K562 (cell line): ENCODE results near the gene DEF6. TPM values are rescaled to one million over a fixed set of nuclear protein-coding genes. Genes with fewer than 3 reads are reported as not detected.

ENCODE experiments used
- ATAC-seq: fragments of 200-7000 bp; cut with Tn5 transposase; 3 replicates; pipeline ENCODE4 v1.9.1; 2020; ENCODE audit warnings: moderate library complexity
- BruUV-seq: library from RNA; stranded (reverse); fragments of 400-500 nt; replicated peaks from 2 replicates; lab custom pipeline; 2021; lab: Mats Ljungman, UMichigan
- CTCF ChIA-PET: fragments of 300-600 bp; formaldehyde crosslinking; extraction: SDS; loops from one replicate; lab custom pipeline; 2021; ENCODE audit warnings: low intra/inter-chr PET ratio; lab: Yijun Ruan, JAX
- POLR2A ChIA-PET: fragments of 300-600, 350-650 bp; sonication (Branson Sonifier 250); formaldehyde crosslinking; extraction: SDS; loops from one replicate; lab custom pipeline; 2021; ENCODE audit warnings: antibody characterized with exemption, inconsistent platforms; lab: Yijun Ruan, JAX
- DNase-seq, 4 experiments: peaks; one replicate each; pipeline versions ENCODE4 v3.0.0 to v3.0.0-alpha.2; 2011 to 2018; ENCODE audit warnings: low spot score in 3 of 4, mixed read lengths in 3 of 4; ENCODE audit errors: extremely low read depth in 1 of 4
- FAIRE-seq: peaks from 2 replicates; lab custom pipeline; 2011; peaks lifted over from hg19 to GRCh38; lab: Jason Lieb, UNC
- H2AFZ ChIP-seq: 2 replicates; pipeline ENCODE4 v1.6.0; 2011; ENCODE audit warnings: low read depth, low read length, control low read depth, inconsistent platforms
- H3K27ac ChIP-seq: fragments of 200-600 bp; 3 replicates; pipeline ENCODE4 v1.8.0; 2011; ENCODE audit warnings: low read depth, mild to moderate bottlenecking, control low read depth, inconsistent platforms, low read length, moderate library complexity, mixed read lengths; ENCODE audit errors: extremely low read depth
- H3K27me3 ChIP-seq, 2 experiments: fragments of 300-600 bp in 1 of 2; 2 replicates in 1 of 2; 3 replicates in 1 of 2; pipeline versions ENCODE4 v1.6.0 to v1.8.0; 2011; ENCODE audit warnings: inconsistent platforms in 2 of 2, low read length in 2 of 2, mild to moderate bottlenecking in 1 of 2, mixed read lengths in 1 of 2, moderate library complexity in 1 of 2; ENCODE audit not compliant: control insufficient read depth in 2 of 2, insufficient read depth in 2 of 2
- H3K36me3 ChIP-seq: fragments of 300-600 bp; 3 replicates; pipeline ENCODE4 v1.8.0; 2011; ENCODE audit warnings: mild to moderate bottlenecking, low read length, inconsistent platforms; ENCODE audit not compliant: control insufficient read depth, insufficient read depth
- H3K4me1 ChIP-seq, 2 experiments: fragments of 200-600 bp in 1 of 2; replicated peaks in 1 of 2; 2 replicates in 1 of 2; 3 replicates in 1 of 2; pipeline versions ENCODE4 v1.5.1 to v1.8.0; 2011; ENCODE audit warnings: inconsistent platforms in 2 of 2, low read length in 2 of 2, mild to moderate bottlenecking in 1 of 2, mixed read lengths in 1 of 2, moderate library complexity in 1 of 2; ENCODE audit not compliant: control insufficient read depth in 2 of 2, insufficient read depth in 2 of 2
- H3K4me2 ChIP-seq: 2 replicates; pipeline ENCODE4 v1.6.1; 2011; ENCODE audit warnings: low read length, control low read depth, inconsistent platforms, mixed read lengths; ENCODE audit not compliant: insufficient read depth
- H3K4me3 ChIP-seq: fragments of 200-600 bp; sonication (generic), shearing (Covaris generic); 2 replicates; pipeline ENCODE4 v1.5.1; 2016; ENCODE audit warnings: control low read depth, inconsistent platforms
- H3K79me2 ChIP-seq: fragments of 200-600 bp; 3 replicates; pipeline ENCODE4 v1.8.0; 2011; ENCODE audit warnings: low read length, inconsistent platforms; ENCODE audit not compliant: control insufficient read depth, insufficient read depth
- H3K9ac ChIP-seq, 2 experiments: 2 replicates each; pipeline versions ENCODE4 v1.6.0 to v1.6.1; 2011; ENCODE audit warnings: low read depth in 2 of 2, low read length in 2 of 2, control low read depth in 1 of 2, inconsistent platforms in 1 of 2, mild to moderate bottlenecking in 1 of 2, mixed read lengths in 1 of 2; ENCODE audit not compliant: insufficient read depth in 1 of 2
- H3K9me1 ChIP-seq: one replicate; pipeline ENCODE4 v1.6.0; 2011; ENCODE audit warnings: inconsistent platforms, mild to moderate bottlenecking, low read length, moderate library complexity; ENCODE audit not compliant: control insufficient read depth, insufficient read depth
- H3K9me3 ChIP-seq: replicated peaks from 2 replicates; pipeline ENCODE4 v1.5.1; 2011; ENCODE audit warnings: low read depth, low read length, inconsistent platforms; ENCODE audit not compliant: control insufficient read depth, insufficient read depth
- H4K20me1 ChIP-seq: replicated peaks from 2 replicates; pipeline ENCODE4 v1.6.1; 2011; ENCODE audit warnings: low read length, inconsistent platforms, mixed read lengths; ENCODE audit not compliant: control insufficient read depth, insufficient read depth
- CC2D1A ChIP-seq: fragments of 450-650 bp; IDR thresholded peaks from 2 replicates; pipeline ENCODE4 v1.6.1; 2017; ENCODE audit warnings: mild to moderate bottlenecking
- DNMT1 ChIP-seq: fragments of 450-650 bp; IDR thresholded peaks from 2 replicates; pipeline ENCODE4 v1.6.1; 2016; ENCODE audit warnings: antibody characterized with exemption, mild to moderate bottlenecking
- ELF4 ChIP-seq: fragments of 450-650 bp; formaldehyde crosslinking; IDR thresholded peaks from 2 replicates; pipeline ENCODE4 v1.4.0; 2022; ENCODE audit warnings: missing genetic modification characterization
- GABPB2 ChIP-seq: fragments of 250-450 bp; sonication (Bioruptor Pico); conservative IDR thresholded peaks from 2 replicates; pipeline ENCODE4 v1.5.1; 2021; ENCODE audit warnings: mild to moderate bottlenecking
- PPARD ChIP-seq: fragments of 250-450 bp; sonication (Bioruptor Pico); IDR thresholded peaks from 2 replicates; pipeline ENCODE4 v1.8.0; 2022; ENCODE audit warnings: inconsistent platforms, mild to moderate bottlenecking, moderate library complexity
- TAF1 ChIP-seq: IDR thresholded peaks from 2 replicates; pipeline ENCODE4 v1.6.1; 2011; ENCODE audit warnings: mild to moderate bottlenecking, low read length, moderate library complexity; ENCODE audit not compliant: insufficient read depth, control insufficient read depth, severe bottlenecking; ENCODE audit errors: extremely low read depth
- WHSC1 ChIP-seq: IDR thresholded peaks from one replicate; pipeline ENCODE4 v1.6.1; 2012; ENCODE audit warnings: low read length, control low read depth, inconsistent platforms
- YBX1 ChIP-seq: fragments of 450-650 bp; IDR thresholded peaks from 2 replicates; pipeline ENCODE4 v1.7.1; 2016; ENCODE audit warnings: mild to moderate bottlenecking
- ZNF124 ChIP-seq: sonication (generic); formaldehyde crosslinking; IDR thresholded peaks from 2 replicates; pipeline ENCODE4 v1.8.1; 2022; ENCODE audit warnings: missing genetic modification reagents
- WGBS: fragments of 100-300 bp; shearing (Covaris generic); methylation state at CpG from one replicate; pipeline ENCODE4 v1.1.6; 2016; ENCODE audit warnings: low coverage, mixed read lengths; ENCODE audit not compliant: insufficient coverage; ENCODE audit errors: missing lambda C conversion rate; 5-methylcytosine and 5-hydroxymethylcytosine counted together
- in situ Hi-C: fragments of 300-500 bp; cut with MboI; formaldehyde crosslinking; loops from 4 replicates; pipeline ENCODE4 v1.15.0; 2018; ENCODE audit warnings: inconsistent platforms, mixed read lengths
- intact Hi-C: fragments of 100-400 bp; cut with micrococcal nuclease; formaldehyde crosslinking; loops from 2 replicates; pipeline ENCODE4 v1.14.2; 2022
- polyA plus RNA-seq, 8 experiments: library from polyadenylated mRNA; depleted of rRNA in 4 of 8; stranded (reverse) in 5 of 8; unstranded in 3 of 8; fragments of >200 nt; fragmentation: Nextera tagmentation in 2 of 8; fragmentation: Illumina TruSeq in 1 of 8; extraction: Ambion mirVana in 2 of 8; extraction: Trizol in 1 of 8; gene quantifications; 2 replicates each; pipeline versions ENCODE4 v1.2.1 to v1.2.3, GENCODE V29; 2011 to 2014; ENCODE audit warnings: inconsistent platforms in 1 of 8, missing spikeins in 1 of 8
- total RNA-seq, 7 experiments: library from RNA; depleted of rRNA in 6 of 7; stranded (reverse); fragments of >200 nt in 6 of 7; fragmentation: Illumina TruSeq in 2 of 7; extraction: Trizol in 2 of 7; gene quantifications; 2 replicates each; pipeline versions ENCODE4 v1.2.1 to v1.2.3, GENCODE V29; 2011 to 2021; ENCODE audit warnings: low replicate concordance in 1 of 7
- TF ChIP-seq, protein P1 (sequence below): sonication (generic); formaldehyde crosslinking; IDR thresholded peaks from 2 replicates; pipeline ENCODE4 v1.8.0; 2022; ENCODE audit warnings: mild to moderate bottlenecking, missing genetic modification reagents, borderline replicate concordance
- TF ChIP-seq, protein P2 (sequence below): fragments of 450-650 bp; formaldehyde crosslinking; IDR thresholded peaks from 2 replicates; pipeline ENCODE4 v1.4.0; 2020; ENCODE audit warnings: mild to moderate bottlenecking, moderate library complexity

The DEF6 gene
- total and polyA plus RNA-seq, 9 of the 15 experiments (the other 6 are each of a cell fraction or from before 2014, with no cell fraction given) = 1.3 to 44.6 (median 22.7) TPM

GRCh38 chr6:35370124-35370741 lies 72.6 kb downstream of the DEF6 start (continued):
- TF ChIP-seq, protein P1, sequence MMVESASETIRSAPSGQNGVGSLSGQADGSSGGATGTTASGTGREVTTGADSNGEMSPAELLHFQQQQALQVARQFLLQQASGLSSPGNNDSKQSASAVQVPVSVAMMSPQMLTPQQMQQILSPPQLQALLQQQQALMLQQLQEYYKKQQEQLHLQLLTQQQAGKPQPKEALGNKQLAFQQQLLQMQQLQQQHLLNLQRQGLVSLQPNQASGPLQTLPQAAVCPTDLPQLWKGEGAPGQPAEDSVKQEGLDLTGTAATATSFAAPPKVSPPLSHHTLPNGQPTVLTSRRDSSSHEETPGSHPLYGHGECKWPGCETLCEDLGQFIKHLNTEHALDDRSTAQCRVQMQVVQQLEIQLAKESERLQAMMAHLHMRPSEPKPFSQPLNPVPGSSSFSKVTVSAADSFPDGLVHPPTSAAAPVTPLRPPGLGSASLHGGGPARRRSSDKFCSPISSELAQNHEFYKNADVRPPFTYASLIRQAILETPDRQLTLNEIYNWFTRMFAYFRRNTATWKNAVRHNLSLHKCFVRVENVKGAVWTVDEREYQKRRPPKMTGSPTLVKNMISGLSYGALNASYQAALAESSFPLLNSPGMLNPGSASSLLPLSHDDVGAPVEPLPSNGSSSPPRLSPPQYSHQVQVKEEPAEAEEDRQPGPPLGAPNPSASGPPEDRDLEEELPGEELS (CRISPR knock-in tag) = 0 out of 2 replicates have a peak, but pooled peaks have one; percentile 49

GRCh38 chr6:35370785-35371493 lies 73.3 kb downstream of the DEF6 start:
- Histone ChIP-seq H3K36me3 (no peaks in the 10 kb centered on the region; the same call in 2 of the 3 replicates), H3K9me3 (no peaks in the 10 kb centered on the region), H3K9me1 (no peaks in the 10 kb centered on the region), H3K27me3 (no peaks in the 10 kb centered on the region), H3K79me2 (peaks cover 29% of the 10 kb centered on the region; the same call in 2 of the 3 replicates), H3K4me2 (0 out of 2 replicates have a peak overlapping the region, but pooled peaks have one; percentile 46), H3K4me1 (peaks cover 13 to 54% of the 10 kb centered on the region in 2 experiments), H3K4me3 (no peak overlapping the region), H2AFZ (peak overlapping the region; percentile 3; the same call in 1 of the 2 replicates), H3K27ac (peak overlapping the region; percentile 16; the same call in 1 of the 3 replicates), H4K20me1 (peaks cover 8% of the 10 kb centered on the region; the same call in 1 of the 2 replicates), H3K9ac (peak overlapping the region; percentile 11 to 53; a peak in 1 of 4 replicates)
- ATAC-seq (peak; percentile 34), FAIRE-seq (no peak), DNase-seq (no peak)
- no TSS peak for BruUV-seq
- in situ Hi-C loops (no loop called here), intact Hi-C loops (no loop called here)
- WGBS = 49% methylated on average over 9 of the region's 9 CpGs
- ChIA-PET POLR2A (interaction anchor here (0.7 to 1.4 kb wide), 6 partner anchors 11 to 61 kb away, joined by 3 to 5 read pairs (median 4); no protein-coding TSS in a partner anchor), CTCF (no interaction called here)
- TF ChIP-seq ELF4 (CRISPR knock-in tag) (0 out of 2 replicates have a peak, but pooled peaks have one; percentile 20), PPARD (CRISPR knock-in tag) (no peak), DNMT1 (no peak), WHSC1 (no peak), GABPB2 (no peak), TAF1 (no peak), CC2D1A (no peak), ZNF124 (CRISPR knock-in tag) (no peak), YBX1 (no peak)
- TF ChIP-seq, protein P2, sequence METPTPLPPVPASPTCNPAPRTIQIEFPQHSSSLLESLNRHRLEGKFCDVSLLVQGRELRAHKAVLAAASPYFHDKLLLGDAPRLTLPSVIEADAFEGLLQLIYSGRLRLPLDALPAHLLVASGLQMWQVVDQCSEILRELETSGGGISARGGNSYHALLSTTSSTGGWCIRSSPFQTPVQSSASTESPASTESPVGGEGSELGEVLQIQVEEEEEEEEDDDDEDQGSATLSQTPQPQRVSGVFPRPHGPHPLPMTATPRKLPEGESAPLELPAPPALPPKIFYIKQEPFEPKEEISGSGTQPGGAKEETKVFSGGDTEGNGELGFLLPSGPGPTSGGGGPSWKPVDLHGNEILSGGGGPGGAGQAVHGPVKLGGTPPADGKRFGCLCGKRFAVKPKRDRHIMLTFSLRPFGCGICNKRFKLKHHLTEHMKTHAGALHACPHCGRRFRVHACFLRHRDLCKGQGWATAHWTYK (CRISPR knock-in tag) = no peak
